HG02759 (cell line): ENCODE data around the gene RAB7B.

Experiments used
- ATAC-seq: cut with Tn5 transposase; IDR thresholded peaks from one replicate; pipeline ENCODE4 v1.9.1; 2021; ENCODE audit warnings: mild to moderate bottlenecking, moderate library complexity; ENCODE audit not compliant: unreplicated experiment

RAB7B gene

GRCh38 chr1:205950826-205951549 is 52.2 kb downstream of the RAB7B start:
- ATAC-seq, result no peak

DNA sequence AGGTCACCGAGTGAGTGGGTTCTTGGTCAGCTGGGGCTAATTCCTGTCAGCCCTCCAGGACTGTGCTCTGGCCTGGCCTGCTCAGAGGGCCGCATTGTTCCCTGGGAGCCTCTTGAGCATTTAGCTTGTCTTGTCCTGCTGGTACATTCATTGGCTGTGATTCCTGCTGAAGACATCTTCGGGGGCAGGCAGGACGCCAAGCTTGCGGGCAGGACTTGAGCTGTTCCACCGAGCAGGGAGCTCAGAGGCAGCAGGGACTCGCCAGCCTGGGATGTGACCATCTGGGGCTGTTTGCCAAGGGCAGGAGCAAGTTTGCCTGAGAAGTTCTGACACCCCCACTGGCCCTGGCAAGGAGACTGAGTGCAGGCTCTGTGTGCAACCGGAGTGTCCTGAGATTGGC is 52.9 kb downstream of the RAB7B start:
- ATAC-seq, result no peak

- ATAC-seq, result no peak
Measured at GRCh38 chr1:205949753-205950152, 53.4 kb downstream of the RAB7B start.

GRCh38 chr1:205948886-205949285 is 54.3 kb downstream of the RAB7B start:
- ATAC-seq, result no peak

DNA sequence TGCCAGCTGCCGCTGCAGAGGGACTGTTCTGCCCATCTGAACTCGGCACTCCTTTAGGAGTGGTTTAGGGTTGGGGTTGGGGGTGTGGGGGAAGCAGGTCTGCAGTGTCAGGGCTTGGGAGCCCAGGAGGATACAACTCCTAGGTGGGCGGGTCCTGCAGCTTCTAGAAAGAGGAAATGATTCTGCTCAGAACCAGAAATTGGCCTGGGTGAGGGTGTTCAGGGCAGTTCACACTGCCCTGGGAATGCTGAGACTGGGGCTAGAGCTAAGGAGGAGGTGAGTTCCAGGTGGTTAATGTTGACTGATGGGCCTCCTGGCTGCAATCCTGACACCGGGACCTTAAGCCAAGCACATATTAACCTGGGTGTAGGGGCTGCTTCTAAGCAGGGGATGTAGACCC is 55.2 kb downstream of the RAB7B start:
- ATAC-seq, result no peak

- ATAC-seq, result no peak
Measured at GRCh38 chr1:205947024-205947423, 56.2 kb downstream of the RAB7B start.

- ATAC-seq, result no peak
Measured at GRCh38 chr1:205945069-205945468, 58.1 kb downstream of the RAB7B start.

GRCh38 chr1:205944525-205944924 is 58.7 kb downstream of the RAB7B start:
- no peak for ATAC-seq

DNA sequence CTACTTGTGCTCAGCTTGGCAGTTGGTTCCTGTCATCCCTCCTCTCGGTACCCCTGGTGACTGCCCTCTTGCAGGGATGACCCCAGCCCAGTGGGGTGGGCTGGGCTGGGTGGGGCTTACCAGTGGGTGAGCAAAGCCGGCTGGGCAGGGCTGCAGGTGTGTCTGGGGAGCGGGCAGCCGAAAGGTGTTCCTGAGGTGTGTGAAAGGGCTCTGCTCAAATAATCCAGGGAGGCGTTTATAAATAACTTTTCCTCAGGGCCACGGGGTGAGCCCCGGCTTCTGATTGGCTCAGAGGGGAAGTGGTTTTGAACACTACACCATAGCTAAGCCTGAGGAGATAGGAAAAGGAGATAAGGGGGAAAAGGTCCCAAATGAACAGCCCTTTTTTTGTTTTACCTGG is 60.0 kb downstream of the RAB7B start, which contains the start of gene SLC26A9:
TSS of gene SLC26A9 (minus strand) at position 212 of the 400 bp plus-strand sequence. CDS start 7,636 bp downstream, outside the sequence.
- ATAC-seq, result no peak

- ATAC-seq, result no peak
Measured at GRCh38 chr1:205942631-205943159, 60.5 kb downstream of the RAB7B start.

DNA sequence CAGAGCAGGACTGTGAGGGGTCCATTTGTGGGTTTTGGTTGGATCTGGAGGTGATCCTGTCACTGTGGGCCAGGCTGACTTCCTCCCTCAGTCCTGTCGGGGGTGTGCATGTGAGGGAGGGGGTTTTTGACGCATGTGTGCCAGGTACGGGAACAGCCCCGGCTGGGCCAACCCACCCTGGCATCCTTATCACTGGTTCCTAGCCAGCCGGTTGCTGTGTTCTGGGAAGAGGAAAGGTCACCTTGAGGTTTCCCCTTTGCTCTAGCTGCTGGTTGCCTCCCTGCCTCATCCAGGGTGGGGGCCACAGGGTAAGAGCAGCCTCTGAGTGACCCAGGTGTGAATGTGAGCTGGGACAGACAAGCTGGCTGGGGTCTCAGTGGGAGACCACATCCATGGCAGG is 62.5 kb downstream of the RAB7B start:
- no peak for ATAC-seq

- ATAC-seq, result no peak
Measured at GRCh38 chr1:205939690-205940330, 63.4 kb downstream of the RAB7B start.

- no peak for ATAC-seq
Measured at GRCh38 chr1:205938682-205939081, 64.5 kb downstream of the RAB7B start.

GRCh38 chr1:205936846-205937586 is 66.2 kb downstream of the RAB7B start:
- no peak for ATAC-seq

GRCh38 chr1:205936311-205936710 is 66.9 kb downstream of the RAB7B start:
- ATAC-seq, result no peak

GRCh38 chr1:205935869-205936268 is 67.3 kb downstream of the RAB7B start:
- no peak for ATAC-seq

GRCh38 chr1:205934788-205935187 is 68.4 kb downstream of the RAB7B start:
- ATAC-seq, result no peak

- no peak for ATAC-seq
Measured at GRCh38 chr1:205933671-205934618, 69.2 kb downstream of the RAB7B start.

GRCh38 chr1:205932776-205933175 is 70.4 kb downstream of the RAB7B start:
- ATAC-seq, result no peak

GRCh38 chr1:205930799-205931281 is 72.4 kb downstream of the RAB7B start:
- ATAC-seq, result no peak
